ENCODE results near the gene CDH6.

DNA sequence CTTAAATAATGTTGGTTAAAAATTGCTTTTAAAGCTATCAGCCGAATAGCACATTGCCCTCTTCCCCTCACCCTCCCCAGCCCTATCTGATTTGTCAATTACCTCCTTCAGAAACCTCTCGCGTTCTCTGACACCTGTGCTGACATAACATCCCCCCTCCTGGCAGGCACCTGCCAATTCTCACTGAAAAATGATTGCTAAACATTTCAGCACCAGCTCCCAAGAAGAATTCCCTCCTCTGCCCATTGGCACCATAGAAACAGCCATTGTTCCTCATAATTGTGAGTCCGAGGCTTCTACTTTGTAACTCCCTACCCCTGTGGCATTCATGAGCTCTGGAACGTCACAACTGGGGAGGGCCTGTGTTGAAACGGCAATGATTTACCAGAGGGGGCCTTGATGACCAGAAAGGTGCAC, 20.2 kb downstream of the CDH6 start:
- TF ChIP-seq, protein P1, sequence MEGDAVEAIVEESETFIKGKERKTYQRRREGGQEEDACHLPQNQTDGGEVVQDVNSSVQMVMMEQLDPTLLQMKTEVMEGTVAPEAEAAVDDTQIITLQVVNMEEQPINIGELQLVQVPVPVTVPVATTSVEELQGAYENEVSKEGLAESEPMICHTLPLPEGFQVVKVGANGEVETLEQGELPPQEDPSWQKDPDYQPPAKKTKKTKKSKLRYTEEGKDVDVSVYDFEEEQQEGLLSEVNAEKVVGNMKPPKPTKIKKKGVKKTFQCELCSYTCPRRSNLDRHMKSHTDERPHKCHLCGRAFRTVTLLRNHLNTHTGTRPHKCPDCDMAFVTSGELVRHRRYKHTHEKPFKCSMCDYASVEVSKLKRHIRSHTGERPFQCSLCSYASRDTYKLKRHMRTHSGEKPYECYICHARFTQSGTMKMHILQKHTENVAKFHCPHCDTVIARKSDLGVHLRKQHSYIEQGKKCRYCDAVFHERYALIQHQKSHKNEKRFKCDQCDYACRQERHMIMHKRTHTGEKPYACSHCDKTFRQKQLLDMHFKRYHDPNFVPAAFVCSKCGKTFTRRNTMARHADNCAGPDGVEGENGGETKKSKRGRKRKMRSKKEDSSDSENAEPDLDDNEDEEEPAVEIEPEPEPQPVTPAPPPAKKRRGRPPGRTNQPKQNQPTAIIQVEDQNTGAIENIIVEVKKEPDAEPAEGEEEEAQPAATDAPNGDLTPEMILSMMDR (IDR thresholded peaks at IDR 0.05; ENCODE audit: low read depth, low read length): no peak
- TF ChIP-seq POLR2A (IDR thresholded peaks at IDR 0.05; ENCODE audit: extremely low read depth, insufficient read length): no peak
- TF ChIP-seq, protein P2, sequence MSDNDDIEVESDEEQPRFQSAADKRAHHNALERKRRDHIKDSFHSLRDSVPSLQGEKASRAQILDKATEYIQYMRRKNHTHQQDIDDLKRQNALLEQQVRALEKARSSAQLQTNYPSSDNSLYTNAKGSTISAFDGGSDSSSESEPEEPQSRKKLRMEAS (IDR thresholded peaks at IDR 0.05; ENCODE audit: low read depth, low read length): no peak

Measured in NB4 (cell line).